ENCODE data around the gene CTNNA2.

Gene CTNNA2

GRCh38 chr2:80070587-80070986 is 557.7 kb downstream of the CTNNA2 start:
- no peak overlapping the region for H3K4me3 ChIP-seq (ENCODE audit: control insufficient read depth, low read depth, low read length)
- no peak for TF ChIP-seq CTCF (conservative IDR thresholded peaks at IDR 0.05; ENCODE audit: control insufficient read depth, insufficient read depth, low read depth, low read length)
- DNase-seq (ENCODE audit: low read depth) = no peak

DNA sequence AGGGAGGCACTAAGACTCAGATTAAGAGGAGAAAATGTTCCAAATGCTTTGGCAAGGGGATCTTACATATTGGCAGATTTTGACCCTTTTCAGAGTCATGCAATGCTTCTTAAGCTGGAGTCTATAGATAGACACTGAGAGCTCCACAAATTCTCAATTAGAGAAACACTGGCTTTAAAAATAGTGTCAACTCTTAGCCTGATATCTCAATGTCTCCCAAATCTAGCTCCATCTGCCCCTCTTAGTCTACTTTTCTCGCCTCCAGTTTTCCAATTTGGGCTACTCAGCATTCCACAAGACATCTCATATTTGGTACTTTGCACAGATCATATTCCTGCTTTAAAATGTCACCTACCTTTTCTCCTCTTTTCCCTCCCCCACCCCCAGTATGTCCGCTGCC is 559.1 kb downstream of the CTNNA2 start:
- DNase-seq (ENCODE audit: low read depth) = no peak
- no peak for TF ChIP-seq CTCF (conservative IDR thresholded peaks at IDR 0.05; ENCODE audit: control insufficient read depth, insufficient read depth, low read depth, low read length)
- no peak overlapping the region for H3K4me3 ChIP-seq (ENCODE audit: control insufficient read depth, low read depth, low read length)

DNA sequence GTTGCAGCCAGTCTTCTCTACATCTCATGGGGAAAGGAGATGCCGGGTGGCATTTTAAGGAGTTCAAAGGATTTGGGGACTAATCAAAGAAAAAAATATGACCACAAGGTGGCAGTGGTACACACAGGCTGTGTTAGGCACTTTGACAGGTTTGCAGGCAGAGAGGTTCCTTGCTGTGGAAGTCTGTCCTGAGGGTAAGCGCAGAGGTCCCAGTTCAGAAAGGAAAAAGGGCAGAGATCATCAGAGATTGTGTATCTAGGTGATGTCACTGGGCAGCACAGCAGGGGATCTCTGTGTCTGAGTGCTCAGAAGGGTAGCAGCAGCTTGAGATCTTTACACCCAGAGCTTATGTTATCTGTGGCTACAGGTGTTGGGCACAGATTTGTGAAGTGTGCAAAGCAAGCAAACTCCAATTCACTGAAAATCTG is 560.3 kb downstream of the CTNNA2 start:
- DNase-seq (ENCODE audit: low read depth) = peak; percentile 74
- H3K4me3 ChIP-seq (ENCODE audit: control insufficient read depth, low read depth, low read length) = no peak overlapping the region
- peak; percentile 70 for TF ChIP-seq CTCF (conservative IDR thresholded peaks at IDR 0.05; ENCODE audit: control insufficient read depth, insufficient read depth, low read depth, low read length)

GRCh38 chr2:80074321-80075070 is 561.6 kb downstream of the CTNNA2 start:
- TF ChIP-seq CTCF (conservative IDR thresholded peaks at IDR 0.05; ENCODE audit: control insufficient read depth, insufficient read depth, low read depth, low read length) = no peak
- no peak for DNase-seq (ENCODE audit: low read depth)
- H3K4me3 ChIP-seq (ENCODE audit: control insufficient read depth, low read depth, low read length) = no peak overlapping the region

DNA sequence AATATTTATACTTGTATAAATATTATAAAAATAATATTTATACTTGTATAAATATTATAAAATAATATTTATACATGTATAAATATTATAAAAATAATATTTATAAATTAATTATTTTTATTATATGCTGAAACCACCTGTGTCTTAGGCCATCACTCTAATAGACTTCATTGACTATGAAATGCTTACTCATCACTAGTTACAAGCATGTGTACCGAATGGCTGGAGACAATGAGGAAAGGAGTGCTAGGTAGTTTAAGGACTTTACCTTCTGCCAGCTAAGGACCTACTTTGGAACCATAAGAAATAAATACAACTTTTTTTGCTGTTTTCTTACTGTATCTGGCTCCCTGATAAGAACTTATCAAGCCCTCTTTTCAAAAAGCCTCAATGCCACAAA is 562.9 kb downstream of the CTNNA2 start:
- no peak for DNase-seq (ENCODE audit: low read depth)
- no peak overlapping the region for H3K4me3 ChIP-seq (ENCODE audit: control insufficient read depth, low read depth, low read length)
- no peak for TF ChIP-seq CTCF (conservative IDR thresholded peaks at IDR 0.05; ENCODE audit: control insufficient read depth, insufficient read depth, low read depth, low read length)

DNA sequence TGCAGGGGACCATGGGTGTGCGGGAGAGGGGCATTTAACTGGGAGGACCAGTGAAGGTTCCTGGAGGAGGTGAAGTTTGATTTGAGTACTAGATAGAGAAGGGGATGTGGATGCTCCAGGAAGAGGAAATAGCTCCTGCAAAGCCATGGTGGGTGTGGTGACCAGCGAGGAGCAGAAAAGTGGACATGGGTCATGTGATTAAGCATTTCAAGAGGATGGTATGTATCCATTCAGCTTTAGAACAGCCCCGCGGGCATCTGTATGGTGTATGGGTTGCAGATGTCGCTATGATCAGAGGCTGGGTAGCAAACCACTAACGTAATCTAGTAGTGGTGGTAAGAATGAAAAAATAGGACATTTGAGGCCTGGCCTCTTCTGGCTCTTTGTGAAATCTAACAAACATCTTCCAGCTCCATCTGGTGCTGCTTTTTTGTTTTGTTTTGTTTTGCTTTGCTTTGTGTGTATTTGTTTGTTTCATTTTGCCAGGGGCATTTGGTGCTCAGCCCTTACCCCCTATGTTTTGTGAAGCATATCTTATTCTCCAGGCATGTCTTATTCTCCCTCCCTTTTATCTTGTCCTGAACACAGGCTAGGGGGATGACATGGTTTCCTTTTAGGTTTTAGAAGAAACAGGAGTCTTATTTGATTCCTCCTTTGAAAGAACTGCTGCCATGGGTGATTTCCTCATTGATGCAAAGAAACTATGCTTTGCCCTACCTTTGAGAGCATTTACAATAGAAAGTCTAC is 565.6 kb downstream of the CTNNA2 start:
- no peak for TF ChIP-seq CTCF (conservative IDR thresholded peaks at IDR 0.05; ENCODE audit: control insufficient read depth, insufficient read depth, low read depth, low read length)
- no peak for DNase-seq (ENCODE audit: low read depth)
- H3K4me3 ChIP-seq (ENCODE audit: control insufficient read depth, low read depth, low read length) = no peak overlapping the region

Measured in fibroblast of mammary gland (primary cell).